Endothelial cell of umbilical vein (primary cell): ENCODE results near the gene GMCL1. TPM values are rescaled to one million over a fixed set of nuclear protein-coding genes. Genes with fewer than 3 reads are reported as not detected.

ENCODE experiments used
- BruUV-seq: library from RNA; stranded (reverse); fragments of 400-500 nt; replicated peaks from 2 replicates; lab custom pipeline; 2021; lab: Mats Ljungman, UMichigan
- CTCF ChIA-PET: fragments of 300-600, 350-600 bp; sonication (Branson Sonifier 250); formaldehyde crosslinking; loops from one replicate; lab custom pipeline; 2021; ENCODE audit warnings: antibody characterized with exemption, inconsistent platforms; lab: Charles Lee
- POLR2A ChIA-PET: fragments of 300-600, 350-600 bp; sonication (Branson Sonifier 250); formaldehyde crosslinking; loops from one replicate; lab custom pipeline; 2021; ENCODE audit warnings: antibody characterized with exemption, inconsistent platforms; lab: Charles Lee
- DNase-seq: peaks from one replicate; pipeline ENCODE4 v3.0.0-alpha.2; 2011; ENCODE audit warnings: low read depth, low spot score
- FAIRE-seq: peaks from 2 replicates; lab custom pipeline; 2011; peaks lifted over from hg19 to GRCh38; lab: Jason Lieb, UNC
- H2AFZ ChIP-seq: 2 replicates; pipeline ENCODE4 v1.6.0; 2012; ENCODE audit warnings: low read depth, low read length, control low read depth, inconsistent platforms
- H3K27ac ChIP-seq: 2 replicates; pipeline ENCODE4 v1.5.1; 2011; ENCODE audit warnings: low read depth, mild to moderate bottlenecking, control low read depth, low read length, moderate library complexity; ENCODE audit not compliant: insufficient read depth
- H3K27me3 ChIP-seq, 2 experiments: 2 replicates each; pipeline versions ENCODE4 v1.6.0 to v1.6.1; 2011; ENCODE audit warnings: low read length in 2 of 2, mixed read lengths in 1 of 2; ENCODE audit not compliant: control insufficient read depth in 2 of 2, insufficient read depth in 2 of 2
- H3K36me3 ChIP-seq, 2 experiments: 2 replicates in 1 of 2; 3 replicates in 1 of 2; pipeline ENCODE4 v1.5.1; 2011; ENCODE audit warnings: low read length in 2 of 2, mild to moderate bottlenecking in 1 of 2, moderate library complexity in 1 of 2; ENCODE audit not compliant: control insufficient read depth in 2 of 2, insufficient read depth in 2 of 2; ENCODE audit errors: extremely low read depth in 1 of 2
- H3K4me1 ChIP-seq: 3 replicates; pipeline ENCODE4 v1.5.1; 2011; ENCODE audit warnings: mild to moderate bottlenecking, low read length; ENCODE audit not compliant: control insufficient read depth, insufficient read depth; ENCODE audit errors: extremely low read depth
- H3K4me2 ChIP-seq: 2 replicates; pipeline ENCODE4 v1.6.1; 2011; ENCODE audit warnings: low read length, control low read depth, mixed read lengths; ENCODE audit not compliant: insufficient read depth
- H3K4me3 ChIP-seq, 3 experiments: fragments of 200-600 bp in 1 of 3; sonication (generic), shearing (Covaris generic) in 1 of 3; replicated peaks in 1 of 3; 2 replicates each; pipeline ENCODE4 v1.5.1; 2011 to 2016; ENCODE audit warnings: control low read depth in 3 of 3, low read length in 3 of 3, mild to moderate bottlenecking in 2 of 3, inconsistent platforms in 1 of 3, low read depth in 1 of 3, moderate library complexity in 1 of 3; ENCODE audit not compliant: insufficient read depth in 1 of 3
- H3K79me2 ChIP-seq: 2 replicates; pipeline ENCODE4 v1.6.0; 2012; ENCODE audit warnings: low read length, inconsistent platforms; ENCODE audit not compliant: control insufficient read depth, insufficient read depth
- H3K9ac ChIP-seq: replicated peaks from 2 replicates; pipeline ENCODE3; 2011; ENCODE audit warnings: low read length, control low read depth; ENCODE audit not compliant: insufficient read depth; ENCODE audit errors: extremely low read depth
- H3K9me1 ChIP-seq: replicated peaks from 3 replicates; pipeline ENCODE4 v1.6.0; 2011; ENCODE audit warnings: mild to moderate bottlenecking, low read length; ENCODE audit not compliant: control insufficient read depth, insufficient read depth; ENCODE audit errors: extremely low read depth
- H3K9me3 ChIP-seq: replicated peaks from 2 replicates; pipeline ENCODE4 v1.5.1; 2012; ENCODE audit warnings: low read length, inconsistent platforms; ENCODE audit not compliant: control insufficient read depth, insufficient read depth
- H4K20me1 ChIP-seq: replicated peaks from 2 replicates; pipeline ENCODE3; 2011; ENCODE audit warnings: mild to moderate bottlenecking, low read length; ENCODE audit not compliant: control insufficient read depth, insufficient read depth; ENCODE audit errors: extremely low read depth
- EZH2 ChIP-seq: IDR thresholded peaks from 2 replicates; pipeline ENCODE4 v1.6.1; 2012; ENCODE audit warnings: borderline replicate concordance, low read depth, mild to moderate bottlenecking, moderate library complexity, low read length, inconsistent platforms; ENCODE audit not compliant: severe bottlenecking
- FOS ChIP-seq: IDR thresholded peaks from 2 replicates; pipeline ENCODE4 v1.6.1; 2011; ENCODE audit warnings: mild to moderate bottlenecking, low read length, moderate library complexity, borderline replicate concordance; ENCODE audit not compliant: insufficient read depth
- GATA2 ChIP-seq: IDR thresholded peaks from 2 replicates; pipeline ENCODE4 v1.7.0; 2011; ENCODE audit warnings: low read depth, mild to moderate bottlenecking, moderate library complexity, mixed read lengths, low read length; ENCODE audit not compliant: insufficient read length, insufficient read depth
- JUN ChIP-seq: IDR thresholded peaks from 2 replicates; pipeline ENCODE4 v1.6.1; 2011; ENCODE audit warnings: borderline replicate concordance, low read depth; ENCODE audit not compliant: insufficient read length, insufficient read depth
- MYC ChIP-seq: IDR thresholded peaks from one replicate; pipeline ENCODE4 v1.6.1; 2011; ENCODE audit warnings: mild to moderate bottlenecking, low read depth, low read length
- POLR2A ChIP-seq: IDR thresholded peaks from 2 replicates; pipeline ENCODE4 v1.6.1; 2012; ENCODE audit warnings: low read depth, mild to moderate bottlenecking, control low read depth, low read length
- POLR2AphosphoS5 ChIP-seq: IDR thresholded peaks from 2 replicates; pipeline ENCODE4 v1.6.1; 2012; ENCODE audit warnings: low read depth, mild to moderate bottlenecking, control low read depth, low read length, moderate library complexity; ENCODE audit not compliant: insufficient read depth
- dilution Hi-C: fragments of 300-500 bp; cut with MboI; formaldehyde crosslinking; loops from one replicate; pipeline ENCODE4 v1.15.0; 2019; ENCODE audit warnings: low sequenced_read_pairs; ENCODE audit not compliant: extremely low pct_ligation_motif_present
- intact Hi-C: fragments of 100-400 bp; cut with micrococcal nuclease; formaldehyde crosslinking; loops from one replicate; pipeline ENCODE4 v1.10.0; 2022
- polyA plus RNA-seq, 4 experiments: library from polyadenylated mRNA; depleted of rRNA in 3 of 4; stranded (reverse) in 3 of 4; unstranded in 1 of 4; fragments of >200 nt; gene quantifications; 2 replicates each; pipeline versions ENCODE4 v1.2.1 to v1.2.3, GENCODE V29; 2011 to 2012; ENCODE audit warnings: missing spikeins in 1 of 4
- total RNA-seq: library from RNA; stranded (reverse); gene quantifications from 2 replicates; pipeline ENCODE4 v1.2.3, GENCODE V29; 2021
- TF ChIP-seq, protein P1 (sequence below): IDR thresholded peaks from 2 replicates; pipeline ENCODE4 v1.6.1; 2011; ENCODE audit not compliant: insufficient read depth, insufficient read length
- TF ChIP-seq, protein P2 (sequence below), 2 donors: IDR thresholded peaks; 1 replicate in 1 of 2; 2 replicates in 1 of 2; pipeline ENCODE4 v1.5.1; 2011; ENCODE audit warnings: low read length in 2 of 2, mild to moderate bottlenecking in 2 of 2, moderate library complexity in 2 of 2, control low read depth in 1 of 2, inconsistent platforms in 1 of 2, low read depth in 1 of 2; ENCODE audit not compliant: insufficient read depth in 1 of 2; ENCODE audit errors: extremely low read depth in 1 of 2

Gene GMCL1
- total and polyA plus RNA-seq, 2 donors (not counting 3 experiments of a cell fraction or from before 2014, with no cell fraction given): 4.2 to 14.6 TPM

DNA sequence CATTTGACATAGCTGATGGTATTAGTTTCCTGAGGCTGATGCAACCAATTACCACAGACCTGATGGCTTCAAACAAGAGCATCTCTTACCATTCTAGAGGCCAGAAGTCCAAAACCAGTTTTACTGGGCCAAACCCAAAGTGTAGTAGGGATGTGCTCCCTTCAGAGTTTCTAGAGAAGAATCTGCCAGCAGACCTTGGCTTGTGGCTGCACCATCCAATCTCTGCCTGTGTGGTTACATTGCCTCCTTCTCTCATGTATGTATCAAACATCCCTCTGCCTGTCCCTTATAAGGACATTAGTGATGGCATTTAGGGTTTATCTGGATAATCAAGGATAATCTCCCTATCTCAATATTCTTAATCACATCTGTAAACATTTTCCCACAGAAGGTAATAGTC lies 59.8 kb downstream of the GMCL1 start:
- no peak overlapping the region for H3K9ac ChIP-seq
- ChIA-PET POLR2A (interaction anchor here (1.1 kb wide), 1 partner anchor 165 kb away, joined by 3 read pairs; no protein-coding TSS in a partner anchor), CTCF (interaction anchor here (2.0 kb wide), 1 partner anchor 164 kb away, joined by 7 read pairs; no protein-coding TSS in a partner anchor)
- no peaks in the 10 kb centered on the region for H3K9me1 ChIP-seq
- DNase-seq: no peak
- FAIRE-seq: no peak
- no peak overlapping the region for H3K27ac ChIP-seq
- intact Hi-C loops: no loop called here
- H3K4me3 ChIP-seq: no peak overlapping the region
- H3K27me3 ChIP-seq: no peaks in the 10 kb centered on the region
- peaks cover 3% of the 10 kb centered on the region for H3K4me1 ChIP-seq
- dilution Hi-C loops: no loop called here
- no peaks in the 10 kb centered on the region for H3K36me3 ChIP-seq
- no peak overlapping the region for H2AFZ ChIP-seq
- peaks cover 4% of the 10 kb centered on the region for H3K79me2 ChIP-seq
- BruUV-seq: no TSS peak
- H3K4me2 ChIP-seq: no peak overlapping the region
- TF ChIP-seq MYC: no peak
- no peak for TF ChIP-seq FOS
- no peak for TF ChIP-seq JUN
- no peak for TF ChIP-seq GATA2
- TF ChIP-seq, protein P1, sequence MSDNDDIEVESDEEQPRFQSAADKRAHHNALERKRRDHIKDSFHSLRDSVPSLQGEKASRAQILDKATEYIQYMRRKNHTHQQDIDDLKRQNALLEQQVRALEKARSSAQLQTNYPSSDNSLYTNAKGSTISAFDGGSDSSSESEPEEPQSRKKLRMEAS: no peak
- TF ChIP-seq POLR2A: no peak
- TF ChIP-seq POLR2AphosphoS5: no peak
- TF ChIP-seq EZH2: no peak
- TF ChIP-seq, protein P2, sequence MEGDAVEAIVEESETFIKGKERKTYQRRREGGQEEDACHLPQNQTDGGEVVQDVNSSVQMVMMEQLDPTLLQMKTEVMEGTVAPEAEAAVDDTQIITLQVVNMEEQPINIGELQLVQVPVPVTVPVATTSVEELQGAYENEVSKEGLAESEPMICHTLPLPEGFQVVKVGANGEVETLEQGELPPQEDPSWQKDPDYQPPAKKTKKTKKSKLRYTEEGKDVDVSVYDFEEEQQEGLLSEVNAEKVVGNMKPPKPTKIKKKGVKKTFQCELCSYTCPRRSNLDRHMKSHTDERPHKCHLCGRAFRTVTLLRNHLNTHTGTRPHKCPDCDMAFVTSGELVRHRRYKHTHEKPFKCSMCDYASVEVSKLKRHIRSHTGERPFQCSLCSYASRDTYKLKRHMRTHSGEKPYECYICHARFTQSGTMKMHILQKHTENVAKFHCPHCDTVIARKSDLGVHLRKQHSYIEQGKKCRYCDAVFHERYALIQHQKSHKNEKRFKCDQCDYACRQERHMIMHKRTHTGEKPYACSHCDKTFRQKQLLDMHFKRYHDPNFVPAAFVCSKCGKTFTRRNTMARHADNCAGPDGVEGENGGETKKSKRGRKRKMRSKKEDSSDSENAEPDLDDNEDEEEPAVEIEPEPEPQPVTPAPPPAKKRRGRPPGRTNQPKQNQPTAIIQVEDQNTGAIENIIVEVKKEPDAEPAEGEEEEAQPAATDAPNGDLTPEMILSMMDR (IDR thresholded peaks at IDR 0.05; ENCODE audit: extremely low read depth in 1 of 2, insufficient read depth in 1 of 2, low read depth in 1 of 2, low read length in 2 of 2): no peak
- H4K20me1 ChIP-seq: no peaks in the 10 kb centered on the region
- no peaks in the 10 kb centered on the region for H3K9me3 ChIP-seq
